ENCODE results near the gene CCDC66.
"Not testable (repeated sequence)": the region's sequence is repeated elsewhere in the genome, so short reads cannot be mapped to it uniquely, and the experiment has no call there.

CCDC66 gene

GRCh38 chr3:56556908-56557830, at the start of gene CCDC66:
CCDC66 (plus strand) TSS chr3:56557175; CDS start chr3:56557243, 68 bp downstream.
- FAIRE-seq = peak; percentile 83

- no peak for FAIRE-seq
These were observed 37.3 kb upstream of the CCDC66 start for GRCh38 chr3:56519641-56520040.

- no peak for FAIRE-seq
These were observed 34.6 kb upstream of the CCDC66 start for GRCh38 chr3:56522374-56522773.

GRCh38 chr3:56525291-56525690, 31.7 kb upstream of the CCDC66 start:
- FAIRE-seq = no peak

- FAIRE-seq = no peak
These were observed 20.2 kb upstream of the CCDC66 start for GRCh38 chr3:56536735-56537134.

- peak; percentile 93 for FAIRE-seq
These were observed 9.5 kb upstream of the CCDC66 start for GRCh38 chr3:56547486-56547885.

- FAIRE-seq = no peak
These were observed 826 bp downstream of the CCDC66 start for GRCh38 chr3:56557831-56558170.

GRCh38 chr3:56573501-56573900, 16.5 kb downstream of the CCDC66 start:
- FAIRE-seq = no peak

- not testable (repeated sequence) for FAIRE-seq
These were observed 25.0 kb downstream of the CCDC66 start for GRCh38 chr3:56581941-56582340.

- not testable (repeated sequence) for FAIRE-seq
These were observed 27.3 kb downstream of the CCDC66 start for GRCh38 chr3:56584275-56584674.

- FAIRE-seq = peak; percentile 54
These were observed 33.8 kb downstream of the CCDC66 start for GRCh38 chr3:56590814-56591213.

GRCh38 chr3:56591262-56591661, 34.3 kb downstream of the CCDC66 start:
- FAIRE-seq = no peak

GRCh38 chr3:56593455-56594158, 36.6 kb downstream of the CCDC66 start:
- no peak for FAIRE-seq

- FAIRE-seq = no peak
These were observed 39.2 kb downstream of the CCDC66 start for GRCh38 chr3:56595975-56596840.

- FAIRE-seq = not testable (repeated sequence)
These were observed 51.5 kb downstream of the CCDC66 start for GRCh38 chr3:56608479-56608878.

- no peak for FAIRE-seq
These were observed 53.8 kb downstream of the CCDC66 start for GRCh38 chr3:56610669-56611335.

- FAIRE-seq = no peak
These were observed 54.4 kb downstream of the CCDC66 start for GRCh38 chr3:56611364-56611763.

- no peak for FAIRE-seq
These were observed 55.2 kb downstream of the CCDC66 start for GRCh38 chr3:56612146-56612545.

GRCh38 chr3:56613016-56613415, 56.0 kb downstream of the CCDC66 start:
- no peak for FAIRE-seq

- no peak for FAIRE-seq
These were observed 59.6 kb downstream of the CCDC66 start for GRCh38 chr3:56616478-56617006.

GRCh38 chr3:56620371-56620770, 63.4 kb downstream of the CCDC66 start:
- FAIRE-seq = no peak

- FAIRE-seq = peak; percentile 85
These were observed 64.7 kb downstream of the CCDC66 start for GRCh38 chr3:56621681-56622080.
